Activated gamma-delta T cell treated with anti-CD3 and anti-CD28 coated beads, Interleukin-2, amount 50 U/mL, for 16 hours (primary cell): Measurements from ENCODE around the gene CAPN10.

Experiments
- DNase-seq: peaks from one replicate; pipeline ENCODE4 v3.0.0-alpha.2; 2020; ENCODE audit warnings: low read depth

Gene CAPN10

DNA sequence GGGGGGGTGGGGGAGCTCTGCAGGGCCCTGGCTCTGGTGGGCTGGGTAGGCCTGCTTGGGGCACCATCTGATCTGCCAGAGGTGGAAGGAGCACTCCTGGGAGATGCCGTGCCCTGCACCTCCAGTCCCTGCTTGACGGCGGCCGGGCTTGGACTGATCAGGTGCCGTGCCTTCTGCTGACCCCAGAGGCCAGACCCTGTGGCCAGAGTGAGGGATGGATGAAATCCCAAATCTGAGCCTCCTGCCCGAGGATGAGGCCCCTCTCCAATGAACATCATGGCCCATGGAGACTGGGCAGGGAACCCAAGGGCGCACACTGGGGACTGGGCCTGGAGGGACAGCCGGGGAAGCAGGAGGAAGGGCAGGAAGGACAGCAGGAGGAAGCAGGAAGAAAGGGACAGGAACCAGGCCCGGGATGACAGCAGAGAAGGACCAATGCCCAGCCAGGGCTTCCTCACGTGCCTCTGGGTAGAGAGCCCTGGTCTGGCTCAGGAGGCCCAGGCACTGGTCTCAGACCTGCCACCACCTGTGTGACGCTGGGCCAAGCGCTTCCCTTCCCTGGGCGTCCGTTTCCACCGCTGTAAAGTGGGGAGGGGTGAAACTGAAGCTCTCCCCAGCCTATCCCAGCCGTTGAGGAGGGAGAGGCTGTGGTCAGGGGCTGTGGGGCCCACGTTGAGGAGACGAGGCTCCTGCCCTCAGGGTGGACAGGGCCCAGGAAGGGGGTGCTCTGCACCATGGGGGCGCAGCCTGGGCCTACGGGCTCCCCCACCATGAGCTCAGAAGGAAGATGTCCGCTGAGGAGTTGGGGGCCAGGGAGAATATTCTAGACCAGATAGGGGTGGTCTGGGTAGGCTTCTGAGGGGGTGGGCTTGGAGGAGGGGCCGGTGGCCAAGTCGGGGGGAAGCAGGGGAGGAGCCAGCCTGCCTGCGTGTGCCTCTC, 37.7 kb downstream of the CAPN10 start:
- DNase-seq: no peak

- DNase-seq: peak; percentile 70
These were observed 38.6 kb downstream of the CAPN10 start, which contains the start of gene GPR35 for GRCh38 chr2:240624950-240625621. Gene GPR35, plus strand, starts transcription at chr2:240625480. Its CDS starts 4,473 bp downstream, at chr2:240629953.

DNA sequence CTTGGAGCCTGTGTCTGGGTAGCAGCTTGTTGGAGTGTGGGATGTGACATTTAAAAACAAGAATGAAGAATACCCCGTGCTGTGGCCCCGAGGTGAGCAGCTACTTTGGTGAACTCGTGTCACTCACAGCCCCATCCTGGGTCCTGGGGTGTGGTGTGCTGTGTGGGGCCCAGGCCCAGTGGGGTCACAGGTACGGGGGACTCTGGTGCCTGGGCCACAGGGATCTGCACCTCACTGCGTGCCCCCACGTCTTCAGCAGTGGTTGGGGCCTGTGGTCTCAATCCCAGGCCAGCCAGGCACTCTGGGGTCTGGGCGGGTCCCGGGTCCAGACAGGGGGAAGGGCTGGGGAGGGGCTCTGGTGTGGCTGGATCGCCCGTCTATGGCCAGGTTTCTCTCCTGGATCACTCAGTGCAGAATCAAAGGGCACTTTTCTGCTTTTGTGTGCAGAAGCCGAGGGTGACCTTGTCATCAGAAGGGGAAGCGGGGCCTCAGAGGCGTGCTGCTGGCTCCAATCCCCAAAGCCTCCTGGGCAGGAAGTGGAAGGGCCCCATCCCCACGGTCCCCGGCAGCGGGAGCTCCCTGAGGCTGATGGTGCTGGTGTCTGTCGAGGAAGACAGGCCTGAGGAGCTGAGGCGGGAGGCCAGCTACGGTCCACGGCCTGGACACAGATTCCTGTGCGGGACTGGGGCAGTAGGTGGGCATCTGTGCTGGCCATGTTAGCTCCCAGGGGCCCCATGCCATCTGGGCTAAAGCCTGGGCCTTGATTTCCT, 40.2 kb downstream of the CAPN10 start:
- no peak for DNase-seq

DNA sequence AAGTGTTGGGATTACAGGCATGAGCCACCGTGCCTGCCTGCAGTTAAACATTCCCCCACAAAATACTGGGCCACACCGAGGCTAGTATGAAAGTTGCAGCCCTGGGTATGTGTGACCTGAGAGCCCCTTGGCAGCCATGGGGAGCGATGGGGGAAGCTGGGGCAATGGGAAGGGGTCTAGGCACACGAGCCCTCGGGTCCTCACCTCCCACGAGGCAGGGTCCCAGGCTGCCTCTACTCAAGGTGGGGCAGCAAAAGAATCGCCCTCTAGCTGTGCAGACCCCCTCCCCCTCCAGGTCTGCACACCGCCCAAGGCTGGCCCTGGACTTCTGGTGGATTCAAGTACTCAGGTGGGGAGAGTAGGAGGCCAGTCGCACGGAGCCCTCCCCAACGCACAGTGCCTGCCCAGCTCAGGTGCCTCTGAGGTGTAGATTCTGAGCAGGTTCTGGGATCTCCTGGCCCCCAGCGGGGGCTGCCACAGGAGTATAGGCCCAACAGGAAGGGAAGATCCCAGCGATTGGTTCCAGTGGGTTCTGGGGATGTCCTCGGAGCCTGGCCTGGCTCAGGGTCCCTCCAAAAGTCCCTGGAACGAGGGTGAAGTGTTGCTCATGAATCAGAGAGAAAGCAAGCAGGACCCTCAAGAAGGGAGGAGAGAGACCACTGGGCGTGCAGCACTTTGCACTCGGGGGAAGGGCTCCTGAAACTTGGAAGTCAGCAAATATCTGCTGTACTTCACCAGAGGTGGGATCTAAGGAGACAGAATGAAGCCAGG, 41.4 kb downstream of the CAPN10 start:
- no peak for DNase-seq

DNA sequence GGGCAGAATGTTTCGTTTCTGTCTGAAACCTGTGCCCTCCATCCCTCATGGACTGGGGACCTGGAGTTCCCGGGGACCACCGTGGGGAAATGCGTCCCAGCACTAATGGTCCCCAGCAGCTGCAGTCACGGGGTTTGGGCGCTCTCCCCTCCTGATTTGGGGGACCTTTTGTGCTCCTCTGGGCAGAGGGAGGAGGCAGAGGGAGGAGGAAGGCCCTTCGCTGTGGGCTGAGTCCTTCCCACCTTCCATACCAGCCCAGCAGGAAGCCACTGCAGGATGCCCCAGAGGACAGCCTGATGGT, 41.9 kb downstream of the CAPN10 start:
- no peak for DNase-seq

- no peak for DNase-seq
These were observed 42.5 kb downstream of the CAPN10 start for GRCh38 chr2:240628808-240629618.

DNA sequence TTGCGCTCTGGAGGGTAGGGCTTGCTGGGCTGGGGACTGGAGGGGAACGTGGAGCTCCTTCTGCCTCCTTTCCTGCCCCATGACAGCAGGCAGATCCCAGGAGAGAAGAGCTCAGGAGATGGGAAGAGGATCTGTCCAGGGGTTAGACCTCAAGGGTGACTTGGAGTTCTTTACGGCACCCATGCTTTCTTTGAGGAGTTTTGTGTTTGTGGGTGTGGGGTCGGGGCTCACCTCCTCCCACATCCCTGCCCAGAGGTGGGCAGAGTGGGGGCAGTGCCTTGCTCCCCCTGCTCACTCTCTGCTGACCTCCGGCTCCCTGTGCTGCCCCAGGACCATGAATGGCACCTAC, 43.1 kb downstream of the CAPN10 start:
- DNase-seq: no peak

GRCh38 chr2:240629968-240630770, 43.6 kb downstream of the CAPN10 start:
- DNase-seq: no peak

DNA sequence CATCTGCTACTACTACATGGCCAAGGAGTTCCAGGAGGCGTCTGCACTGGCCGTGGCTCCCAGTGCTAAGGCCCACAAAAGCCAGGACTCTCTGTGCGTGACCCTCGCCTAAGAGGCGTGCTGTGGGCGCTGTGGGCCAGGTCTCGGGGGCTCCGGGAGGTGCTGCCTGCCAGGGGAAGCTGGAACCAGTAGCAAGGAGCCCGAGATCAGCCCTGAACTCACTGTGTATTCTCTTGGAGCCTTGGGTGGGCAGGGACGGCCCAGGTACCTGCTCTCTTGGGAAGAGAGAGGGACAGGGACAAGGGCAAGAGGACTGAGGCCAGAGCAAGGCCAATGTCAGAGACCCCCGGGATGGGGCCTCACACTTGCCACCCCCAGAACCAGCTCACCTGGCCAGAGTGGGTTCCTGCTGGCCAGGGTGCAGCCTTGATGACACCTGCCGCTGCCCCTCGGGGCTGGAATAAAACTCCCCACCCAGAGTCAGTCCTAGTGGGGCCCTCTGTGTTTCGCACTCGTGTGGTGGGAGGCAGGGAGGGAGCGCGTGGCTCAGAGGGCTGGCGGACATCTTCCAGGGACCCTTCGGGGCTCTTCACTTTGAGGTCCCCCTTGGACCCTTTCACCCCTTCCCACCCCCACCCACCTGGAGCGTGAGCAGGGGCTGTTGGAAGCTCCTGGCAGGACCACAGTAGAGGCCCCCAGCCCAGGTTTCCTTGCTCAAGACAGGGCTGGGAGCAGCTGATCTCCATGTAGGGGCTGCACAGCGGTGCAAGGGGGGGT, 44.4 kb downstream of the CAPN10 start:
- no peak for DNase-seq

GRCh38 chr2:240631548-240632305, 45.2 kb downstream of the CAPN10 start:
- DNase-seq: no peak

DNA sequence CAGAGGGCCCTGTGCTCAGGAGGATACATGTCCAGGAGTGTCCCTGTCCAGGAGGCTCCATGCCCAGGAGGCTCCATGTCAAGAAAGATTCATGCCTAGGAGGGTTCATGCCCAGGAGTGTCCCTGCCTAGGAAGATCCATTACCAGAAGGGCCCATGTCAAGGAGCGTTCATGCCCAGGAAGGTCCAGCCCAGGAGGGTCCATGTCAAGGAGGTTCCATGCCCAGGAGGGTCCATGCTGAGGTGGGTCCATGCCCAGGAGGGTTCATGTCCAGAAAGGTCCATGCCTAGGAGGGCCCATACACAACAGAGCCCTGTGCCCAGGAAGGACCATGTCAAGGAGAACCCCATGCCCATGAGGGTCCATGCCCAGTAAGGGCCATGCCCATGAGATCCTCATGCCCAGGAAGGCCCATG, 45.8 kb downstream of the CAPN10 start:
- DNase-seq: no peak

GRCh38 chr2:240635121-240635997, 48.8 kb downstream of the CAPN10 start:
- DNase-seq: no peak

DNA sequence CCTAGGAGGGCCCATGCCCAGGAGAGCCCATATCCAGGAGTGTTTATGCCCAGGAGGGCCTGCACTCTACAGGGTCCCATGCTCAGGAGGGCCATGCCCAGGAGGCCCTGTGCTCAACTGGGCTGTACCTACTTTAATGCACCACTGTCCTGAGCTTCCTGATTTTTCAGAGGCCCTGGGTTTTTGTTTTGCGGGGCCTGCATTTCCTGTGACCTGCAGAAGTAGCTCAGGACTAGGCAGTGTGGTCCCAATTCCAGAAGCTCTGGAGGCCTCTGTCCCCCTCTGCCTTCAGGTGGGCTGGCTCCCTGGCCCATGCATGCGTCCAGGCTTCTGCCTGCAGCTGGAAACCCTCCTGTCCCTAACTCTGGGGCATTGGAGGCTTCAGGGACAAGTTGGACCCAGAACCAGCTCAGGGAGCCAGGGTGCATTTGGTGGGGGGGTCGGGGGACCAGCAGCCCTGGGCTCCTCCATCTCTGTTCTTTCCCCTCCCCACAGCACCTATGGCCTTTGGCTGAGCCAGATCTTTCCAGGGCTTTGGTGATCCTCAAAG, 49.5 kb downstream of the CAPN10 start:
- DNase-seq: no peak

DNA sequence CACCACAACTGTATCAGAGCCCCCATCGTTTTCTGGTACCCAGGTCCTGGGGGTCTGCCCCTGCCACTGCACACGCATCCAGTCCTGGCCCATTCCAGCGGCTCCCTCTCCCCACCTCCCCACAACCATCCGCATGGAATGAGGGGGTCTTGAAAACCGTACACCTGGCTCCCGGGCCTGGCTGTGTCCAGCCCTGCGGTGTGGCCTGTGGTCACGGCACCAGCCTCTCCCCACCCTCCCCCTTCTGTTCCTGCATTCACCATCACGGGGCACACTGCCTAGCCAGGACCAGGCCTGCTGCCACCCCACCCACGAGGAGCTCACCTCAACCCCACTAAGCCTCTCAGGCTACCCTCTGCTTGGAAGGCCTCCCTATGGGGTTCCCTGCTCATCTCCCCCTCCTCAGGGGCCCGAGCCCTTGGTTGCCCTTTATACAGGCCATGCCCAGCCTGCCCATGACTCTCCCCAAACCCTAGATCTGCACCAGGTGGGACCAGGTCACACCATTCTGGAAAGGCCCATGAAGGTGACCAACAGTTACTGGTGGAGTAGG, 50.1 kb downstream of the CAPN10 start:
- no peak for DNase-seq

DNA sequence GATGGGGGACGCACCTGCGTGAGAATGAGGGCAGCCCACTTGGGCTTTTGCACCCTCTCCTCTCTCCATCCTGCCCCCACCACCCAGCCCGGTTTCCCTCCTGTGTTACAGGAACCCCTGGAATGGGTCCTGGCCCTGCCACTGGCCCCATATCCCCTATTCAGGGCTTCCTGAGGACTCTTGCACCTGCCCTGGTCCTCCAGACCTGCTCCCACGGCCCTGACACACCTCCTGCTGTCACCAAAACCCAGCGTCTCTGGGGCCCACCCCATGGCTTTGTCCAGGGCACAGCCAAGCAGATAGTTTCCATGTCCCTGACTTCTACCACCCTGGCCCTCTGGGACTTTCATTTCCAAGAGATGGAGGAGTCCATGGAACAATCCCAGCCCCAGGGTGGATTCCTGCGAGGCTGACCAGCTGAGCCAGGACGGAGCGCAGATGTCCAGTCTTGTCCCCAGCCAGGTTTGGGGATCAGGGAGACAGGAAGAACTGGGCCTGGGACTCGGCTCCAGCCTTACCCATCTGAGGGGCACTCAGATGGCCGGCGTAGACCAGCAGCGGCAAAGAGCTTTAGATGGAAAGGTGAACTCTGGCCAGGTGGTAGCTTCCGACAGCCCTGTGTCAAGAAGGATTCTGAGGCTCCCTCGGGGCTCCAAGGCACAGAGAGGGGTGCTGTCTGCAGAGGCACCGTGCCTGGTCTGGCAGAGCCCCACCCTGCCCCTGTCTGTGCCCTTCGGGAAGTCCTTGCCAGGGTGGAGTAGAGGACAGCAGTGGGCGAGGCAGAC, 50.8 kb downstream of the CAPN10 start:
- no peak for DNase-seq

GRCh38 chr2:240637901-240638345, 51.4 kb downstream of the CAPN10 start:
- no peak for DNase-seq
